ENCODE measurements around the gene DDX42. TPM values are rescaled to one million over a fixed set of nuclear protein-coding genes. Genes with fewer than 3 reads are reported as not detected.

The DDX42 gene
- total RNA-seq, 5 donors from 2014 or later (not counting 1 experiment from before 2014, with no cell fraction given), result 110 to 141 (median 123) TPM

- Mint-ChIP-seq H3K4me3 (peak within 1 kb of the TSS; percentile 96 to 98 (median 98)), H3K27me3 (no peaks in the 10 kb centered on the region), H3K36me3 (peaks cover 58% of the 10 kb centered on the region), H3K4me1 (peaks cover 72 to 90% (median 79%) of the 10 kb centered on the region in 3 donors), H3K9me3 (no peaks in the 10 kb centered on the region), H3K27ac (peak within 1 kb of the TSS; percentile 99 to 100)
- ChIA-PET POLR2A (interaction anchor here (0.6 to 1.5 kb wide), 4 partner anchors 12 to 403 kb away, joined by 3 to 8 read pairs (median 3); partner anchors contain the start of genes CCDC47 (in 1 of the 2) and DDX42 (in 1 of the 2)), CTCF (interaction anchor here in 1 of 2 donors (0.5 to 1.2 kb wide), 7 partner anchors 16 to 471 kb away, joined by 3 to 5 read pairs (median 3); partner anchors contain the start of genes CCDC47, DDX42 and SMARCD2)
- DNase-seq, result peak; percentile 85 to 99 (median 96)
- under 1% methylated on average over 52 of the region's 58 CpGs for WGBS (ENCODE audit: insufficient coverage)
- ATAC-seq (replicated peaks in 1 of 4), result peak; percentile 93 to 96 (median 94)
- H3K27ac ChIP-seq (ENCODE audit: low read length), result peak within 1 kb of the TSS; percentile 81
- no peaks in the 10 kb centered on the region for H3K9me3 ChIP-seq
- peak within 1 kb of the TSS; percentile 80 to 100 for H3K4me3 ChIP-seq (ENCODE audit: control insufficient read depth in 1 of 2, extremely low read depth in 1 of 2, low read length in 1 of 2)
- peaks cover 33 to 58% of the 10 kb centered on the region in 2 experiments for H3K4me1 ChIP-seq (ENCODE audit: control insufficient read depth in 1 of 2, extremely low read depth in 1 of 2, insufficient read depth in 2 of 2, low read length in 2 of 2)
- H3K36me3 ChIP-seq (ENCODE audit: control insufficient read depth in 2 of 2, extremely low read depth in 1 of 2, insufficient read depth in 1 of 2, low read length in 1 of 2), result peaks cover 34 to 72% of the 10 kb centered on the region in 2 donors
- no peaks in the 10 kb centered on the region for H3K27me3 ChIP-seq (replicated peaks in 1 of 2; ENCODE audit: control insufficient read depth in 2 of 2, extremely low read depth in 1 of 2, insufficient read depth in 2 of 2, low read length in 1 of 2)
Measured at GRCh38 chr17:63827002-63827800, 53.2 kb downstream of the DDX42 start, which contains the start of the genes FTSJ3 and PSMC5. TSS of gene FTSJ3 (minus strand) at chr17:63827663. CDS start at chr17:63826902, 761 bp downstream. TSS of gene PSMC5 (plus strand) at chr17:63827431. CDS start at chr17:63827491, 60 bp downstream.

- H3K9me3 ChIP-seq, result no peaks in the 10 kb centered on the region
- peaks cover 33 to 64% of the 10 kb centered on the region in 2 experiments for H3K4me1 ChIP-seq (ENCODE audit: control insufficient read depth in 1 of 2, extremely low read depth in 1 of 2, insufficient read depth in 2 of 2, low read length in 2 of 2)
- peak overlapping the region; percentile 81 for H3K27ac ChIP-seq (ENCODE audit: low read length)
- H3K27me3 ChIP-seq (replicated peaks in 1 of 2; ENCODE audit: control insufficient read depth in 2 of 2, extremely low read depth in 1 of 2, insufficient read depth in 2 of 2, low read length in 1 of 2), result no peaks in the 10 kb centered on the region
- no peaks in the 10 kb centered on the region for H3K9me3 Mint-ChIP-seq
- no peaks in the 10 kb centered on the region for H3K27me3 Mint-ChIP-seq
- peak overlapping the region; percentile 80 to 100 for H3K4me3 ChIP-seq (ENCODE audit: control insufficient read depth in 1 of 2, extremely low read depth in 1 of 2, low read length in 1 of 2)
- peak overlapping the region; percentile 96 to 98 (median 98) for H3K4me3 Mint-ChIP-seq
- ATAC-seq (replicated peaks in 1 of 4) (no peak), DNase-seq (no peak)
- peaks cover 55% of the 10 kb centered on the region for H3K36me3 Mint-ChIP-seq
- WGBS (ENCODE audit: insufficient coverage), result 0% methylated on average over 2 of the region's 19 CpGs
- POLR2A ChIA-PET, result interaction anchor here (0.5 to 0.9 kb wide), 5 partner anchors 11 to 305 kb away, joined by 3 to 8 read pairs (median 3); no protein-coding TSS in a partner anchor
- CTCF ChIA-PET, result interaction anchor here (0.5 to 1.7 kb wide), 12 partner anchors 8 to 572 kb away, joined by 3 to 4 read pairs (median 3); no protein-coding TSS in a partner anchor
- H3K4me1 Mint-ChIP-seq, result peaks cover 75 to 89% (median 81%) of the 10 kb centered on the region in 3 donors
- peaks cover 33 to 72% of the 10 kb centered on the region in 2 donors for H3K36me3 ChIP-seq (ENCODE audit: control insufficient read depth in 2 of 2, extremely low read depth in 1 of 2, insufficient read depth in 1 of 2, low read length in 1 of 2)
- peak overlapping the region; percentile 99 to 100 for H3K27ac Mint-ChIP-seq
Measured at GRCh38 chr17:63827801-63828221, 53.8 kb downstream of the DDX42 start.

- H3K27ac ChIP-seq (ENCODE audit: low read length), result no peak overlapping the region
- Mint-ChIP-seq H3K4me1 (peaks cover 75 to 84% (median 75%) of the 10 kb centered on the region in 3 donors), H3K27me3 (no peaks in the 10 kb centered on the region), H3K27ac (peak overlapping the region; percentile 78 to 100), H3K9me3 (no peaks in the 10 kb centered on the region), H3K36me3 (peaks cover 54% of the 10 kb centered on the region), H3K4me3 (peak overlapping the region; percentile 19 to 98 (median 96))
- peaks cover 29 to 74% of the 10 kb centered on the region in 2 donors for H3K36me3 ChIP-seq (ENCODE audit: control insufficient read depth in 2 of 2, extremely low read depth in 1 of 2, insufficient read depth in 1 of 2, low read length in 1 of 2)
- DNase-seq (no peak), ATAC-seq (replicated peaks in 1 of 4) (no peak)
- 100% methylated on average over 1 of the region's 3 CpGs for WGBS (ENCODE audit: insufficient coverage)
- H3K9me3 ChIP-seq, result no peaks in the 10 kb centered on the region
- no peaks in the 10 kb centered on the region for H3K27me3 ChIP-seq (replicated peaks in 1 of 2; ENCODE audit: control insufficient read depth in 2 of 2, extremely low read depth in 1 of 2, insufficient read depth in 2 of 2, low read length in 1 of 2)
- H3K4me1 ChIP-seq (ENCODE audit: control insufficient read depth in 1 of 2, extremely low read depth in 1 of 2, insufficient read depth in 2 of 2, low read length in 2 of 2), result peaks cover 33 to 64% of the 10 kb centered on the region in 2 experiments
- H3K4me3 ChIP-seq (ENCODE audit: control insufficient read depth in 1 of 2, extremely low read depth in 1 of 2, low read length in 1 of 2), result no peak overlapping the region
- ChIA-PET CTCF (interaction anchor here (0.6 to 2.0 kb wide), 4 partner anchors 12 to 60 kb away, joined by 3 to 6 read pairs (median 4); partner anchors contain the start of genes CCDC47 (in 1 of the 2) and DDX42 (in 1 of the 2)), POLR2A (interaction anchor here in 1 of 2 donors (0.6 to 0.9 kb wide), 2 partner anchors 64 to 87 kb away, joined by 3 read pairs; no protein-coding TSS in a partner anchor)
Measured at GRCh38 chr17:63828936-63829335, 55.0 kb downstream of the DDX42 start.

- no peak overlapping the region for H3K4me3 ChIP-seq (ENCODE audit: control insufficient read depth in 1 of 2, extremely low read depth in 1 of 2, low read length in 1 of 2)
- POLR2A ChIA-PET, result interaction anchor here in 1 of 2 donors (0.6 kb wide), 1 partner anchor 60 kb away, joined by 5 read pairs; no protein-coding TSS in a partner anchor
- CTCF ChIA-PET, result interaction anchor here in 1 of 2 donors (0.7 to 2.0 kb wide), 2 partner anchors 57 to 186 kb away, joined by 4 to 6 read pairs; partner anchors contain the start of genes CCDC47 and DDX42
- Mint-ChIP-seq H3K4me3 (peak overlapping the region in 1 of 3 donors; percentile 96), H3K27ac (peak overlapping the region; percentile 78 to 100), H3K4me1 (peaks cover 78 to 84% (median 80%) of the 10 kb centered on the region in 3 donors), H3K9me3 (no peaks in the 10 kb centered on the region), H3K27me3 (no peaks in the 10 kb centered on the region), H3K36me3 (peaks cover 52% of the 10 kb centered on the region)
- DNase-seq (no peak), ATAC-seq (replicated peaks in 1 of 4) (no peak)
- H3K27me3 ChIP-seq (replicated peaks in 1 of 2; ENCODE audit: control insufficient read depth in 2 of 2, extremely low read depth in 1 of 2, insufficient read depth in 2 of 2, low read length in 1 of 2), result no peaks in the 10 kb centered on the region
- H3K36me3 ChIP-seq (ENCODE audit: control insufficient read depth in 2 of 2, extremely low read depth in 1 of 2, insufficient read depth in 1 of 2, low read length in 1 of 2), result peaks cover 17 to 74% of the 10 kb centered on the region in 2 donors
- 100% methylated on average over 2 of the region's 5 CpGs for WGBS (ENCODE audit: insufficient coverage)
- H3K4me1 ChIP-seq (ENCODE audit: control insufficient read depth in 1 of 2, extremely low read depth in 1 of 2, insufficient read depth in 2 of 2, low read length in 2 of 2), result peaks cover 33 to 74% of the 10 kb centered on the region in 2 experiments
- H3K27ac ChIP-seq (ENCODE audit: low read length), result no peak overlapping the region
- no peaks in the 10 kb centered on the region for H3K9me3 ChIP-seq
Measured at GRCh38 chr17:63830278-63830677, 56.3 kb downstream of the DDX42 start.

- ChIA-PET POLR2A (interaction anchor here (0.6 to 0.7 kb wide), 3 partner anchors 39 to 298 kb away, joined by 3 to 5 read pairs (median 4); no protein-coding TSS in a partner anchor), CTCF (interaction anchor here (0.5 to 2.0 kb wide), 3 partner anchors 18 to 186 kb away, joined by 3 to 6 read pairs (median 4); partner anchors contain the start of genes CCDC47 (in 1 of the 2) and DDX42 (in 1 of the 2))
- ATAC-seq (replicated peaks in 1 of 4) (no peak), DNase-seq (no peak)
- H3K27ac Mint-ChIP-seq, result peak overlapping the region; percentile 86 to 100
- H3K27me3 ChIP-seq (replicated peaks in 1 of 2; ENCODE audit: control insufficient read depth in 2 of 2, extremely low read depth in 1 of 2, insufficient read depth in 2 of 2, low read length in 1 of 2), result no peaks in the 10 kb centered on the region
- H3K9me3 ChIP-seq, result no peaks in the 10 kb centered on the region
- peaks cover 51% of the 10 kb centered on the region for H3K36me3 Mint-ChIP-seq
- no peaks in the 10 kb centered on the region for H3K9me3 Mint-ChIP-seq
- H3K27me3 Mint-ChIP-seq, result no peaks in the 10 kb centered on the region
- peak overlapping the region; percentile 6 to 96 (median 39) for H3K4me3 Mint-ChIP-seq
- no peak overlapping the region for H3K27ac ChIP-seq (ENCODE audit: low read length)
- H3K4me3 ChIP-seq (ENCODE audit: control insufficient read depth in 1 of 2, extremely low read depth in 1 of 2, low read length in 1 of 2), result no peak overlapping the region
- WGBS (ENCODE audit: insufficient coverage), result 87% methylated on average over 9 of the region's 15 CpGs
- peaks cover 74 to 83% (median 83%) of the 10 kb centered on the region in 3 donors for H3K4me1 Mint-ChIP-seq
- peaks cover 16 to 75% of the 10 kb centered on the region in 2 donors for H3K36me3 ChIP-seq (ENCODE audit: control insufficient read depth in 2 of 2, extremely low read depth in 1 of 2, insufficient read depth in 1 of 2, low read length in 1 of 2)
- H3K4me1 ChIP-seq (ENCODE audit: control insufficient read depth in 1 of 2, extremely low read depth in 1 of 2, insufficient read depth in 2 of 2, low read length in 2 of 2), result peaks cover 31 to 72% of the 10 kb centered on the region in 2 experiments
Measured at GRCh38 chr17:63830904-63831491, 57.0 kb downstream of the DDX42 start.
